ENCODE results near the gene RSPRY1.
"Not testable (repeated sequence)": the region's sequence is repeated elsewhere in the genome, so short reads cannot be mapped to it uniquely, and the experiment has no call there.

Gene RSPRY1

DNA sequence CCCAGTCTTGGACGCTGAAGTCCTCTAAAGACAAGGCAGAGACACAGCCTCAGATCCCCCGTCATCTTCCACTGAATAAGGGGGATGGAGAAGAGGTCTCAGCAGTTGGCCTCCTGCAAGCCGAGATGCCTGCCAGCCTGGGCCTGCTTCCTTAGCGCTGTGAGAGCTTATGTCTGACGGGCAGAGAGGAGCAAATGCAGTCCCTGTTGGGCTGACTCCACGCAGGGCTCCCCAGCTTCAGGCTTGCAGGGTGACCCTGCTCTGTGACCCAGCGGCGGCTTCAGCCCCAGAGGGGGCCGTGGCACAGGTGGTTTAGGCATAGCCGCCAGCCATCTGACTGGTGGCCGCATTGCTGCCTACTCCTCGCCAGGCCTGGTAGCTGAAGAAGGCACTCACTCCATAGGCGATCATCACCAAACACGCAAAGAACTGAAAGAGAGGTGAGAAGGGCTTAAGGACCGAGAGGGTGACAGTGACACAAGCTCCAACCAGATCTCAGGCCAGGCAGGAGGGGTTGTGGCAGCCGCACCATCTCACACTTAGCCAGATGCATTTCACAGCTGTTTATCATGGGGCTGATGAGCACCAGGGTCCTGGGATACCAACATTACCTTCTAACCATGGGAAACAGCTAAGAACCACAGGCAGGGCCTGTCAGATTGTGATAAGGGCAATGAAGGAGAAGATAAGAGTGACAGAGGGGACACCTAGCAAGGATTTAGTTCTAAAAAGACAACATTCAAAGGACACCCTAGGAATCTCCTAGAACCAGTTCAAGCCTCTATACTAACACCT, 70.7 kb downstream of the RSPRY1 start:
- no peak for DNase-seq

DNA sequence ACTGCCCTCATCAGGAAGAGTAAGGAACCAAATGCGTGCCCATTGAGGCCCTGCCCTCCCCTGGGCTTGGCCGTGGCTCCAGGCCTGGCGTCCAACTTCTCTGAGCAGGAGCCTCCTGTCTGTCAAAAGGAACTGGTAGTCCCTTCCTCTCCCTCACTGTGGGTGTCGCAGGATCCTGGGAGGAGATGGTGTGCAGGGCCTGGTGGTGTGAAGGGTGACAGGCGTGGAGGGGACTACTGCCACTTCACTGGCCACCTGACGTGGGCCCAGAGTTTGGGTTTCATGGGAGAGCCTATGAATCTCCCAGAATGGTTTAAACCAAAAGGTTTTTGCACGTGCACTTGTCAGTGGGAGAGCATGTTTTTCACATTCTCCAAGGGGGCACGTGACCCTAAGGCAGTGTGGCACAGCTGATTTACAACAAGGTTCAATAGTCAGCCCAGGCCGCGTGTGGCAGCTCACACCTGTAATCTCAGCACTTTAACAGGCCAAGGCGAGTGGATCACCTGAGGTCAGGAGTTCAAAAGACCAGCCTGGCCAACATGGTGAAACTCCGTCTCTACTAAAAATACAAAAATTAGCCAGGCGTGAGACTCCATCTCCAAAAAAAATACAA, 71.4 kb downstream of the RSPRY1 start:
- no peak for DNase-seq

DNA sequence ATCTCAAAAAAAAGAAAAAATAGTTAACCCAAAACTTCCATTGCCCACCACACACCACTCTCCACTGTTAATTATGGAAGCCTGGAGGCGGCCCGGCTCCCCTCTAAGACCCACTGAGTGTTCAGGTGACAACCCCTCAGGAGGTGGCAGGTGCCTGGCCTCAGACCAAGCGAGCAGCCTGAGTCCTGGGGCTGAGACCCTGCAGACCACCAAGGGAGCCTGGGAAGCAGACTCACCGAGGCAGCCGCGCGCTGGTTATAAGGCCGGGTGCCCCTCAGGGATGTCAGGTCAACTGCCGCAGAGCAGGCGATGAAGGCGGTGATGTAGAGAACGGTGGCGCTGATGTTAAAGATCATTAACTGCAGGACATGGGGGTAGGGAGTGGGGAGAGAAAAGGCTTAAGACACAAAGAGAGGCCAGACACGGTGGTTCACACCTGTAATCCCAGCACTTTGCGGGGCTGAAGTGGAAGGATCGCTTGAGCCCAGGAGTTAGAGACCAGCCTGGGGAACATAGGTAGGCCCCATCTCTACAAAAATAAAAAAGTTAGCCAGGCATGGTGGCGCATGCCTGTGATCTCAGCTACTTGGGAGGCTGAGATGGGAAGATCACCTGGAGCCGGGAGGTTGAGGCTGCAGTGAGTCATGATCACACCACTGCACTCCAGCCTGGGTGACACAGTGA, 72.2 kb downstream of the RSPRY1 start:
- no peak for DNase-seq

DNA sequence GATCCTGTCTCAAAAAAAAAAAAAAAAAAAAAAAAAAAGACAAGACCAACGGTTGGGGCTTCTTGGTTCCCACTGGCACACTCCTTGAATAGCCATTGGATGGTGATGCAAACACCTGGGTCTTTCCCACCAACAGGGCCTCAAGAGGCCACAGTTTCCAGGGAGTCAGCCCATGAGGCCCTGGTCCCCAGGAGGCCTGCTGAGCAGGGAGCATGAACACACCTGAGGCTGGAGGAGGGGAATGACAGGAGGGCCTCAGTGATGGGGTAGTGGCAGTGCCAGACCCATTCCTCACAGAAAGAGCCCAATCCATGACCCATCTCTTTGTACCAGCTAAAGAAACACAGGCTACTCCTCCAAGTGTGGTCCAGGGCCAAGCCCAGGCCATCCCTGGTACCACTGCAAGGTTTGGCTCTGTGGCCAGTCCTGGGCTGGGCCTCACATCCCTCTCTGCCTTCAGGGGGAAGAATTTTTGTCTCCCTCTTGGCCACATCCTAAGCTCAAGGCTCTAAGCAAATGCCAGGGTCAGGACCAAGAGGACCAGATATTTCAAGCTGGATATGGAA, 72.9 kb downstream of the RSPRY1 start:
- no peak for DNase-seq

DNA sequence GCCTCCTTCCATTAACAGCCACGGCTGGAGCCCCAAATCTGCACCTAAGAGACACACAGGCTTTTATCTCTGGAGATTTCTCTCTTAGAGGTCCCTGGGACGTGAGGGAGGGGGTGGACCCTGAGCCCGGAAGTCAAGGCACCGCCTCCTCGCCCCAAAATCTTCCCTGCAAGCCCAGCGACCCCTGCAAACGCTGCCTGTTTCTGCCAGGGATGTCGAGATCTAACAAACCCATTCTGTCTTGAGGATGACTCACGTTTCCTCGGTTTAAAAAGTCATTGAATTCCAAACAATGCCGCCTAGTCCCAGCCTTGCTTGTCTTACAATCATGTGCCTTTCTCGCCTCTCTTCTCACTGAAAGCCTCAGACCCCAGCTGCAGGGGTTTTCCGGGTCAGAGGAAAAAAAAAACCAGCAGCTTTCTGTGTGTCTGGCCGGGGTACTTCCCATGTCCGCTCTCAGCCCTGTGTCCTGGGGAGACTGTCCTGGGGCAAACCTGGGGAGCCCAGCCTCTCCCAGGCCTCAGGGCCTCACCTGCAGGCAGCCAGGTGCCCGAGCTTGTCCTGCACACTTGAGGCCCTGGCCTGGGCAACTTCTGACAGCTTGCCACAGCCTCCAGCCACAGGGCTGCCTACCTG, 74.3 kb downstream of the RSPRY1 start:
- no peak for DNase-seq

DNA sequence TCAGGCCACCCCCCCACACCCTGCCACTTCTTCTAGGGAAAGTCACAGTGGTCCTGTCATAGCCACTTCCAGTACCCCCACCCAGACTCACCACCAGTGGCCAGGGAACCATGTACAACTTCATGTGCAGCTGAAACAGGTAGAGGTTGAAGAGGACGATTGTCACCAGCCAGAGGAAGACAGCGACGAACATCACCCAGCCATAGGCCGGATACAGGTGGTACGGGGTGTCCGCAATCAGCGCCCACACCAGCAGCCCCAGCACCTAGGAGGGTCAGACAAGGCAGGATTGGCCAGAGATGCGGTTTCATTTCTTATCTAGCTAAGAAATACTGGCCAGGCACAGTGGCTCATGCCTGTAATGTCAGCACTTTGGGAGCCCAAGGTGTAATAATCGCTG, 75.7 kb downstream of the RSPRY1 start:
- no peak for DNase-seq

DNA sequence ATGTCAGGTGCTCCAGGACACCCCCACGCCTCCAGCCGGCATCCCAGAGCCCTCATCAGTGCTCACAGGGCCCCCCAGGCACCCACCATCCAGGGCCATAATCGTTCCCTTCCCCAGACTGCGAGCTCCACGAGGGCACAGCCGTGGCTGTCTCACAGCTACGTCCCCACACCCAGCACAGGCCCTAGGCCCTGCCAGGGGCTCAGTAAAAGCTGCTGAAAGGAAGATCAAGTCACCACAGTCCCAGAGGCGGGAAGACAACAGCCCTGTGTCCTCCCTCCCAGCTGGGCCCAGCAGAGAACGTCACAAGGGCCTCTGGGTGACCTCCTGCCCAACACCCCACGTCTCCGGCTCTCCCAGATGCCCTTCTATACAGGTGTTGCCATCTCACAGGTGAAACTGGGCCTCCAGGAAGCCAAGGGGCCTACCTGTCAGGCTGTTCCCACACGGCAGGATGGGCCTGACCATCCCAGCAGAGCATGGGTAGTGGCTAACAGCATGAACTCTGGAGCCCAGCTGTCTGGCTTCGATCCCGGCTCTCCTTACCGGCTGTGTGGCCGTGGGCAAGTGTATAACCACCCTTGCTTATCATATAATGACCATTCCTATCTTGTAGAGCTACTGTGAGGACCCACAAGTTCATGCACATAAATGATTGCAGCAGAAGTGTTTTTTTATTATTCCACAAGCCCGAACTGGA, 76.9 kb downstream of the RSPRY1 start:
- DNase-seq, result no peak

DNA sequence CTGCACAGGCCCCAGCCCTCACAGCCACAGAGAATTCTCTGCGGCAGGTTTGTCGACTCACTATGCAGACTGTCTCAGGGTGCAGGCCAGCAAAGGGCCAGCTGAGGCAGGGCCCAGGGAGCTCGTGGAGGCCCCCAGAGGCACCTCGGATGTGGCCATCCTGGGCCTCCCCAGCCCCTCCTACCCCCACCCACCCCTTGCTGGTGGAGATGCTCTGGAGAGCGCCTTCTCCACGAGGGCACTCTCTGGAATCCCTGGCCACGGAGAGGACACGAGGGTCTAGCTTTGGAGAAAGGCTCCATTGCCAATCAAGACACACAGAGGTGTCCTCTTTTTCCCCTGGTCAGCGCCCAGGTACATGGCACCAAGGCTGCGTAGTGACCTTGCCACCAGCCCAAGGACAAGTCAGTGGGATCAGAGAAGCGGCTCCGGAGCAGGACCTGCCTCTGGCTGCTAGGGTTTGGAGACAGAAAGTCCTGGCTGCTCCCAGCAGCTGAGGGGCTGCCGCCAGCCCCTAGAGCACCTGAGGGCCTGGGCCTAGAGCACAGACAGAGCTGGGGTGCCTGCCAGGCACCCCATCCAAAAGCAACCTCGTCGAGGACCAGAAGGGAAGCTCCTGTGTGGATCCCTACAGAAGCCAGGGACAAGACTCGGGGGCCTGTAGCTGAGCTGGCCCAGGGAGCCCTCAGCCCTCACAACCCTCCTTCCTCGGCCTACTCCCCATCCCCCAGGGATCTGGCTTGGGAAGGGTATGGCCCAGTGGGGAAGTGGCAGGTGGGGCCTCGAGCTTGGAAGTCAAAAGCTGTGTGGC, 77.6 kb downstream of the RSPRY1 start:
- DNase-seq, result no peak

DNA sequence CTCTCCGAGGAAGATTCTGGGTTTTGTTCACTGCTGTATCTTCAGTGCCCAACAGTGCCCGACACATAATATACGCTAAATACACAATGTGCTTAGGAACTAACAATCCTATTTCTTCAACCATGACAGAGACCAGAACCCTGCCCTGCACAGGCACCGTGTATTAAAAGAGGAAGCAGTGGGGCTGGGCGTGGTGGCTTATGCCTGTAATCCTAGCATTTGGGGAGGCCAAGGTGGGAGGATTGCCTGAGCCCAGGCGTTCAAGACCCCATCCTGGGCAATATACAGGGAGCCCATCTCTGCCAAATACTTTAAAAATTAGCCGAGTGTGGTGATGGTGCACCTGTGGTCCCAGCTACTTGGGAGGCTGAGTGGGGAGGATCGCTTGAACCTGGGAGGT, 78.3 kb downstream of the RSPRY1 start:
- no peak for DNase-seq

DNA sequence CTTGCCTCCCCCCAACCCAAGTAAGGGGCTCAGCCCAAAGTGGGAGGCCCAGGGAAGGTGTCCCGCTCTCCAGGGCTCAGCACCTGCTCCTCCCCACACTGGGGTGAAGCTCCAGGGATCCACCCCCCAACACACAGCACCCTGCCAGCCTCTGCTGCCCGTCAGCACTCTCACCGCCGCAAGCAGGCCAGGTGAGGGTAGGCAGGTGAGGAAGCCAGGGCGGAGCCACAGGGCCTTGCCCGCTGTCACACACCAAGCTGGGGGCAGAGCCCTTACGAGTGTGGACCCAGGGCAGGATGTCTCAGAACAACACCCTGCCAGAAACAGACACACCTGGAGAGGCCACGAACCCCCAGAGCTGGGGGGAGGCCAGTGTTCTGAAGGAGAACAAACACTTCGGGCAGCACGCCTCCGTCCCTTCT, 78.8 kb downstream of the RSPRY1 start:
- no peak for DNase-seq

DNA sequence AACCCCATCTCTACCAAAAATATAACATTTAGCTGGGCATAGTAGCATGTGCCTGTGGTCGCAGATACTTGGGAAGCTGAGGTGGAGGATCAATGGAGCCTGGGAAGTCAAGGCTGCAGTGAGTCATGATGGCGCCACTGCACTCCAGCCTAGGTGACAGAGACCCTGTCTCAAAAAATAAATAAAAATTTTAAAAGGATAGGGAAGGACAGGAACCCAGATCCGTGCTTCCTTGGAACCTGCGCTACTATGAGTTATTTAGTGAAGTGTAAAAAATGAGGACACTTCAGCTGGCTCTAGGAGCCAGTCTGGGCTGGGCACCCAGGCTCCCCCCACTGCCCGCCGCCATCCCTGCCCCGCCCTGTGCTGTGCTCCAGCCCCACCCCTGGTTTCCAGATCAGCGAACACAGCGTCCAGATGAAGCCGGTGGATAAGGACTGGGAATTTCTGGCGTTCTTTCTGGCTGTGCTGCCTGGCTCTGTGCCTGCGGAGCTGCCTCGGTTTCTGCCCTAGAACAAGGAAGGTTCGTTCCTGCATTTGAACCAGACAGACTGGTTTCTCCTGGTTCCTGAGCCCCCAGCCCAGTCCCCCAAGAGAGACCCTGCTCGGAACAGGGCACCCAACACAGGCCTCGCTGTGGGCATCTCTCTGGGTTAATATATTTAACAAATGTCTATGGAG, 79.9 kb downstream of the RSPRY1 start:
- DNase-seq, result no peak

DNA sequence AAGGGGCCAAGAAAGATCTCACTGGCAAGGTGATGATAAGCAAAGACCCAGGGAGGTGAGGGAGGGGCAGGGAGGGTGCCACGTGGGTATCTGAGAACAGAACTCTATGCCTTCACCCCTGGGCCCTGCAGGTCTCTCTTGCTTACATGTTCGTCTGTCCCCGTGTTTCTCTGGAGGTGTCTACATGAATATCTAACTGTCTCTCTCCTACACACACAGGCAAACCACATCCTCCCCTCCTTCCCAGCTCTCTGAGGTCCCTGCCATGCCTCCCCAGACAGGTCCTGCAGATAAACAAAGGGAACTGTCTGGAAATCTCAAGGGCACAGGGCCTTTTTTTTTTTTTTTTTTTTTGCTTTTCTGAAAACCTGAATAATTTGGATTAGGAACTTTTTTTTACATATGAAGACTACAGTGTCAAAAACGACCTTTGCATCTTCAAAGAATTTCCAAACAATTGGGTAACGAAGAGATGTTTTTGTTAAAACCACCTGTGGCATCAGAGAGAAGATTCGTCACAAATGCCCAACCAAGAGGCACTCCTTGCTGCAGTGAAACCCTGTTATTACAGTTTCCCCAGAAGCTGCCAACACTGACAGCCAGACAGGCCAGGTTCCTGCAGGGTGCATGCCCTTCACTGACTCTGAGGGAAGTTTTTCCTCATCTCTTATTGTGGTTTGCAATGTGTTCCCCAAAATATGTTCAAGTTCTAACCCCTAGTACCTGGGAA, 80.6 kb downstream of the RSPRY1 start:
- no peak for DNase-seq

DNA sequence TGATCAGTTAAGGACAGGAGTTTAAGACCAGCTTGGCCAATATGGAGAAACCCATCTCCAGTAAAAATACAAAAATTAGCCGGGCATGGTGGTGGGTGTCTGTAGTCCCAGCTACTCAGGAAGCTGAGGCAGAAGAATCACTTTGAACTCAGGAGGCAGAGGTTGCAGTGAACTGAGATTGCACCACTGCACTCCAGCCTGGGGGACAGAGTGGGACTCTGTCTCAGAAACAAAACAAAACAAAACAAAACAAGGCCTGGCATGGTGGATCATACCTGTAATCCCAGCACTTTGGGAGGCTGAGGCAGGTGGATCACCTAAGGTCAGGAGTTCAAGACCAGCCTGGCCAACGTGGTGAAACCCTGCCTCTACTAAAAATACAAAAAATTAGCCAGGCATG, 81.2 kb downstream of the RSPRY1 start:
- not testable (repeated sequence) for DNase-seq

DNA sequence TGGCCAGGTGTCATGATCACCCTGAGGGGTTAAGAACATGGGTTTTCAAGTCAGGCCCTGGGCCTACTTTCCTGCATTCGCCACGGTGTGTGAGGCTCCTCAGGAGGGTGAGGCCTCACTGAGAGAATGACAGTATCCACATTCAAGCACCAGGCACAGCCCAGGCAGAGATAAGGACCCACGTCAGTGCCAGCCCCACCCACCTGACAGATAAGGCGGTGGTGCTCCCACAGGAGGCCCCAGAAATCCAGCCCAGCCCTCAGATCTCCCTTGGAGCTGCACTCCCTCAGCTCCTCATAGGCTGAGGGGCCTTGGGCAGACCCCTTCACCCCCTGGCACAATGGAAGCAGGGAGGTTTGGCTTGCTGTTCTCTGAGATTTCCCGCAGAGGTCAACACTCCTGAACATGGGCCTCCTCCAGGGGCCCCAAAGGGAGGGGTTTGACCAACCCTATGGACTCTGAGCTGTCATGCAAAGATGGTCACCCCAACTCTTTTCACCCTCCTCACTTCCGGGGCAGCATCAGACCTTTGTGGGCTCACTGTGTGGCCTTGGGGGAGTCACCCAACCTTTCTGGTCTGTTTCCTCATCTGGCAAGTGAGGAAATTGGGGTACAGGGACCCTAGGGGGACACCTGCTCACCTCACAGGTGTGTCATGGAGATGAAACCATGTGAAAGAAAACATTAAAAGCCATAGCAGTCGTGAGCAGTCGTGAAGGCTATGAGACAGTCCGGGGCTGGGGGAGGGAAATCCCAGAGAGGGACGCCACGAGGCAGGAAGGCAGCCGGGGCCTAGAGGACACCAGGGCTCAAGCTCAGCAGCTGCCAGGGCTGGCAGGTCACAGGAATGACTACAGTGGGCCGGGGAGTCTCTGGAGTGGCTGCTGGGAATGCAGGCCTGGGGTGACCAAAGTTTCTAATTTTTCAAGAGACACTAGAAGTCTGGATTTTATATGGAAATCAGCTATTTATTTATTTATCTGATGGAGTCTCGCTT, 83.0 kb downstream of the RSPRY1 start:
- DNase-seq, result no peak

DNA sequence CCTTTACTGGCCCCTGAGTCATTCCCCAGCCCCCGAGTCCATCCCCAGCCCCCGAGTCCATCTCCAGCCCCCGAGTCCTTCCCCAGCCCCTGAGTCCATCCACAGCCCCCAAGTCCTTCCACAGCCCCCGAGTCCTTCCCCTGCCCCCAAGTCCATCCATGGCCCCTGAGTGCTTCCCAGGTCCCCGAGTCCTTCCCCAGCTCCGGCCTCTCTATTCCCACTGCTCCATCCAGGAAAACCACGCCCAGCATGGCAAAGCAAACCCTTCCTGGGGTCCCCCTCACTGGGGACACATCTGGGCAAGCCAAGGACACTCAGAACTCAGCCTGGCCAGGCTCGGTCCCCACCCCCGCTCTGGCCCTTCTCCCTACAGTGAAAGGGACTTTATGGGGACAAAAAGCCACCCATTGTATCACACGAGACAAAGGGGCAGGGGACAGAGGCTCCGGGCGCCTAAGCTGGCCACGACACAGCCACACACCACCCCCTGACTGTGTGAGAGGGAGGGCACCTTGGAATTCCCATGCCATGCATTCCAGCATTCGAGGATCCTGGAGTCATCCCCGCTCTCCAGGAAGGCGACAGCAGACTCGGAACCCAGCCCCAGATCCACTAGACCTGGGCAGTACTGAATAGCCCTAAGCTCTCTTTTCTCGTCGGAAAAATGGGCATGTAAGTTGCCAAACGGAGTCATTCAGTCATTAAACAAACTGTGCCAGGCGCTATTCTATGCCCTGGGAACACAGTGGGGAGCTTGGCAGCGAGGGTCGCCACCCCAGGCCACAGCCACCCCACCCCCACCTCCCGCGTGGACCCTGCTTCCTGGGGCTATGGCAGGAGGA, 84.3 kb downstream of the RSPRY1 start:
- no peak for DNase-seq

DNA sequence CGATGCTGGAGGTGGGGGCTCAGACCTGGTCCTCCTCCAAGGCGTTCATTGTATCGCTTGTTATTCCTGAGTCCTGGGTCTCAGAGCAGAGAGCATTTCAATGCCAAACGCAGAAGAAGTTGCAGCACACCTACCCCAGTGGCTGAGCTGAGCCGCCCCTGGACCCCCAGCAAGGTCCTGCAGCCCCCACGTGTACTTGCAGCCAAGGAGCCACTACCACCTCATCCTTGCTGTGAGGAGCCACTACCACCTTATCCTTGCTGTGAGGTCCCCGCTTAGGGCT, 84.9 kb downstream of the RSPRY1 start:
- DNase-seq, result no peak

DNA sequence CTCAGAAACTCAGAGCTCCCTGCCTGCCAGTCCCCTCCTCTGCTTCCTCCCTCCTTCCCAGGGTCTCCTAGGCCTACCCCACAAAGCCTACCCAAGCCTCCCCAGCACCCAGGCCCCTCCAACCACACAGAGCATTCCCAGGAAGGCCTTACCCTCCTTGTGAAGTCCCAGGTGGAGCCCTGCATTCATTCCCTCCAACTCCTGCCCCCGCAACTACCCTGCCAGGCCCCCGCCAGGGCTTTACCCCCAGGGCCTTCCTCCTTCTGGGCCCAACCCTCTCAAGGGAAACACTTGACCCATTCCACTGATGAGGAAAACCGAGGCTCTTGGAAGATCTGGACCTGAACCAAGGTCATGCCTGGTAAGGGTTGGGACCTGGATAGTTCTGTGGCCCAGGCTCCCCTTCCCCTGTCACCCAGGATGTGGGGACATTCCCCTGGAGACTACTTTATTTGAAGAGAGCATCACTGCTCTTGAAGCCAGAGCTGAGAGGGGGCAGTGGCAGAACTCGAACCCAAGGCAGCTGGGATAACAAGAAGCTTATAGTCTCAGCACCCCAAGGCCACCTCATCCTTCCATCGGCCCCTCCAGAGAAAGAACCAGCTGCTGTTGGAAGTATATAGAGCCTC, 85.9 kb downstream of the RSPRY1 start:
- no peak for DNase-seq

DNA sequence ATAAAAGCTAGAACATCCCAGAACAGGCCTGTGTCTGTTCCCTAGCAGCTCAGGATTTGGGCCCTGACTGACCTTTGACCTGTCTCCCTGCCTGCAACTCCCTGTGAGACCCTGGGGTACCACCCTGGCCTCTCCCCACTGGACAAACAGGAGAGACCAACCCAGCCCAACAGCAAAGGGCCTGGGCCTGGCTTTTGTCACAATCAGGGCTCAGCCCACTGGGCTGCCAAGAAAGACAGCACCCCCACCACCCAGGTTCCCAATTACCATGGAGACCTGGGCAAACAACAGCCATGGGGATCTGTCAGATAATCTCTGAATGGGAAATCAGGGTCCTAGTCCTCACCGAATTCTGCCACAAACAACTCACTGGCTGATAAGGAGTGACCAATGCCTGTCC, 87.2 kb downstream of the RSPRY1 start:
- no peak for DNase-seq

Measured in NCI-H1092 (cell line).